GM18519 (cell line): ENCODE results near the gene XPNPEP3.

Experiments used
- ATAC-seq: cut with Tn5 transposase; IDR thresholded peaks from one replicate; pipeline ENCODE4 v1.9.1; 2021; ENCODE audit warnings: mild to moderate bottlenecking, moderate library complexity; ENCODE audit not compliant: unreplicated experiment, low FRiP score

The XPNPEP3 gene

DNA sequence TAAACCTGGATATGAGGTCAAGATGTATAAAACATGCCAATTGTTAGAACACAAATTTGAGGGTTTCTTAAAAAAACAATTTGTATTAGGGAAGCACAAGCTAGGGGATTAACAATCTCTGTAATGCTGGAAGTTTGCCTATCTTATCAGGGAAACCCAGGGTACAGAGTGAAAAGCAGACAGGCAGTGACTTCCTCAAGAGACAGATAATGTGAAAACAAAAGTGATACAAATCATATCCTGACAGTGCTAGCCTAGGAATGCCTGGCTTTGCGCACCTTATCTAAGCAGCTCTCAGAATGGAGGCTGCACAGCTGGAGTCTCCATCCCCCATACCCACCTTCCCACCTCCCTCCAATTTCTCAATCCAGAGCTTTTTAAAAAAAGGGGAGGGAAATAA lies 71.7 kb downstream of the XPNPEP3 start:
- ATAC-seq: no peak

GRCh38 chr22:40932396-40932795 lies 75.4 kb downstream of the XPNPEP3 start:
- ATAC-seq: no peak

- ATAC-seq: no peak
Measured at GRCh38 chr22:40939202-40939601, 82.3 kb downstream of the XPNPEP3 start.

GRCh38 chr22:40950962-40951794 lies 94.2 kb downstream of the XPNPEP3 start, which contains the start of gene RBX1:
Gene RBX1, plus strand, starts transcription at chr22:40951378. Its CDS starts 21 bp downstream, at chr22:40951399.
- ATAC-seq: peak; percentile 58

DNA sequence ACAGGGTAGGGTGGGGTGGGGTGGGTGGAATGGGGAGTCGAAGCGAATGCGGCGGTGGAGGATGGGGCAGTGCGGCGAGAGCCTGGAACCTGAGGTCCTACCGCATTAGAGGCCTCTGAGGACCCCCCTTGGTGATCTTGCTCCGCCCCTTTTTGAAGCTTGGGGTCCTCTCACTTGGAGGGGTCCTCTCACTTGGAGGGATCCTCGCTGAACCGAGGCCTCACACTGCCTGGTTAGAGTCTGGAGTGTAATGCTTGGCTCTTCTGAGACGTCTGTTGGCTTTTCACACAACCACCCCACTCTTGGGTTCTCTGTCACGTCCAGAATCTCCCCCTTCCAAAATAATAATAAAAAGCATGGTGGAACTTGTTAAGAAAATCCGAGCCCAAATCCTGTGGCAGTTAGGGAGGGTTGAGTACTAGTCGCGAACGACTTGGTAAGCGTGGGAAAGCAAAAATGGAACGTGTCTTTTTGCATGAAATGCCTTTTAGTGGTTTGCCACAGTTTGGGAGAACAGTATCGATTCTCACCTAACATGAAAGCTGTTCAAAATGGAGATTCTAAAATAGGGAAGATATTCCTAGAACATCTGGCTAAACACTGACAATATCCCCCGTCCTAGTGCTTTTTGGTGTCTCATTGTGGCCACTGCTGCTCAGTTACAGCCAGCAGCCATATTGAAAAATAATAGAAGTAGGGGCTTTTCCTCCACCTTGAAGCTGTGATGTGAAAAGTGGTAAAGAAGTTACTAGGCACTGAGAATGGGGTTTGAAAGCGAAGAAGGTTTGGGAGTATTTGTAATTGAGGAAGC lies 95.1 kb downstream of the XPNPEP3 start:
- ATAC-seq: peak; percentile 6

GRCh38 chr22:40953471-40953870 lies 96.5 kb downstream of the XPNPEP3 start:
- no peak for ATAC-seq

GRCh38 chr22:40954113-40954512 lies 97.2 kb downstream of the XPNPEP3 start:
- no peak for ATAC-seq

DNA sequence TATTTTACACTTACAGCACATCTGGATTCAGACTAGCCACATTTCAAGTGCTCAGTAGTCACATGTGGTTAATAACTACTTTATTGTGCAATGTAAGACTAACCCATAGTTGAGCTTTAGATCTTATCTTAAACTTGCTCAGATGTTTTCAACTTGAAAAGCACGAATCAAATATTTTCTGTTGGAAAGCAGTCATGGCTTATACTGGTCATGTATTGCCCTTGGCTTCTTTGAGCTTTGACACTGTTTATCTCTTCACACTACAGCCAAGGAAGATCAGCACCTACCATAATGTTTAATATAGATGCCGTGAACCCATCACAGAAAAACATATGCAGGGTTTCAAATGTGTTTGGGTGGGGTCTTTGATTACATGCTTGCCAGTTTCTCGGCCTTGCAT lies 98.6 kb downstream of the XPNPEP3 start:
- ATAC-seq: no peak

- no peak for ATAC-seq
Measured at GRCh38 chr22:40957601-40958000, 100.7 kb downstream of the XPNPEP3 start.

- no peak for ATAC-seq
Measured at GRCh38 chr22:40958299-40958698, 101.4 kb downstream of the XPNPEP3 start.

DNA sequence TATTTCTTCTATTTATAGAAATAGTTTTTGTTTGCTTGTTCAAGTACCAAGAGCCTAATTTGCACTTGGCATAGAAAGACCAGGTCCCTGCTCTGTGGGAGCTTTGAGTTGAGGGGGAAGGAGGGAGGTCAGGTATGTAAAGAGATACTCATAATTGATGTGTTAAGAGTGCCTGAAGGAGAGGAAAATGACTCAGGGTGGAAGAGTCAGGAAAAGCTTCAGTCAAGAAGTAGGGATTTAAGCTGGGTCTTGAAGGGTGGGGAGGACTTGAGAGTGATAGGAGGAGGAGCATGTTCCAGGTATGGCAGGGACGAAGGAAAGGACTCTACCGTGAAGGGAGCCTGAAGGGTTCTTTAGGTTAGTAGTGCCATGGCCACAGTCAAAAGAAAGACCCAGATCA lies 103.2 kb downstream of the XPNPEP3 start:
- no peak for ATAC-seq

- no peak for ATAC-seq
Measured at GRCh38 chr22:40965936-40966725, 109.2 kb downstream of the XPNPEP3 start.

DNA sequence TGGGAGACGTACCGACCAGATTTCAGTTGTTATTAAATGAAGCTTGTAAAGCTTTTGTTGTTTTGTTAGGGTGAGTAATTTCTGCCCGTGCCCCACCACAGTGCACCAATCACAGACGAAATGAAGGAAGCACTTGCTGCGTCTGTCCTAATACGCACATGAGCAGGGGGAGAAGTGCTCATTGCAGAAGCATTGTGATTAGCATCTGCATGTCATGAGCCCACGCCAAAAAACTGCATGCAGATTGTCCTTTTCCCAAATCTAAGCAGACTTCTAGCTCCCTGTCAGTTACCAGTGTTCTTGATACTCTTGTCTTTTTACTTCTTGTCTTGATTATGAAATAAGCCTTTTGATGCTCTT lies 109.8 kb downstream of the XPNPEP3 start:
- no peak for ATAC-seq

DNA sequence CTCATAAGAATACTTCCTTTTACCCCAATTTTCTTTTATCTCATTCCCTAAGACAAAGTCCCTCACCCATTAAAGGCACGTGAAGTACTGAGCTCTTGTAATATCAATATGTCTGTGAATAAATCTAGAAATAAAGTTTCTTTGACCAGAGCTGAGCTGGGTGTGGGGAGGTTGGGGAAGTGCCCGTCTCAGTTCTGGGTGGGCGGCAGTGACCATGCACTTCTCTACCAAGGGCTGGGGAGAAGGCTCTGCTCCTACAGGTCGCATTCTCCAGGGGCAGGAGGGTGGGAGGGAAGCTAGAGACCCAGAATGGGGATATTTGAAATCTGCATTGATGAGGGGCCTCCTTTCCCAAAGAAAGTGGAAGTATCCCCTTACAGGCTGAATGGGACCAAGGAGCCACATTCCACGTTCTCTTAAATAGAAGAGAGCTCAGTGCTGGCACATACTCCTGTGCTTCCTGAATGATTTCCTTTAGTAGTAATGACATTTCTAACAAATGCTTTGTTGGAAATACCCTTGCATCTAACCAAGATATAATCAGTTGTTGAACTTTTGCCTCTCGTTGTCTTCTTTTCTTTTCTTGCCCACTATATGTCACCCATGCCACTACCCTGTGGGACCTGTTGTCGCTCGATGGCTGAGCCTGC lies 110.3 kb downstream of the XPNPEP3 start:
- ATAC-seq: no peak

- no peak for ATAC-seq
Measured at GRCh38 chr22:40972587-40972986, 115.6 kb downstream of the XPNPEP3 start.

- ATAC-seq: no peak
Measured at GRCh38 chr22:40973144-40973543, 116.2 kb downstream of the XPNPEP3 start.

DNA sequence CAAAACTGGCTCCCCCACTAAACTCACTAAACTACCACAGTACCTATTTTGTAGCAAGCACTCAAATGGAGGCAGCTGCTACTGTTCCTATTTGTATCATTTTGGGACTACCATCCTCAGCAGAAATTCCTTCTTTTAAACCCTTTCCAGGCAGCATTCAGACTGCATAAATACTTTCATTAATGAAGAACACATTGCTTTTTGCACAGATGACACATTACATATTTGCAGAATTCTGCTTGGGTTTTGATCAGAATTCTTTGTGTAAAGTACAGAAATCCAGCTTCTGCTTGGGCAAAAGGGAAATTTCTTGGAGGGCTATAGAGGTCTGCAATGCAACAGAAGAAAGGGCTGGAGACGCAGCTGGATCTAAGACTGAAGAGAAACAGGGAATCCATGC lies 118.4 kb downstream of the XPNPEP3 start:
- no peak for ATAC-seq

DNA sequence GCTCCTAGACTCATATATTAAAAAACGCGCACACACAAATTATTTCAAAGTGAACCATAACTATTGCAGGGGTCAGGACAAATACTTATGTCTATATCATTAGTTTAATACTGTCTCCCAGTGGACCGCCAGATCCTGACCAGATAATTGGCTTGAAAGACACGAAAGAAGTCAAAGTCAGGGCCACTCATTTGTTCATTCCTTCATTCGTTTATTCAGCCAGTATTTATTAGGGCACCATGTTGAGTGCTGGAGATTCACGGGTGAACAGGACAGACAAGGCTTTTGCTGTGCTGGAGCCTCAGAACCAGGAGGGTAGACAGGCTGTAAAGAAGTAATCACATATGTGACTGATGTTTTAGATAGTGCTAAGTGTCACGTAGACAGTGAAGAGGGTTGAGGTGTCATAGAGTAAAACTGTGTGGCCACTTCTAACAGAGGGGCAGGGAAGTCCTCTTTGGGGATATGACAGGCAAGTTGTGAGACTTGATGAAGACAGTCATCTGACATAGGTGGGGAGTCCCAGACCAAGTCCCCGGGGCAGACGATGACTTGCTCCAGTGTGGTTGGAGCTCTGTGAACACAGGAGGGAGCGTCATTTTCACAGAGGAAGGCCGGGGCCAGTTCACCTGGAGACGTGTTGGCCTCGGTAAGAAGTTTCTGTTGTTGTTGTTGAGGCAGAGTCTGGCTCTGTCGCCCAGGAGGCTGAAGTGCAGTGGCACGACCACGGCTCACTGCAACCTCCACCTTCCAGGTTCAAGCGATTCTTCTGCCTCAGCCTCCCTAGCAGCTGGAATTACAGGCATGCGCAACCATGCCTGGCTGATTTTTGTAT lies 120.1 kb downstream of the XPNPEP3 start:
- no peak for ATAC-seq

GRCh38 chr22:40979198-40979597 lies 122.2 kb downstream of the XPNPEP3 start:
- ATAC-seq: no peak

DNA sequence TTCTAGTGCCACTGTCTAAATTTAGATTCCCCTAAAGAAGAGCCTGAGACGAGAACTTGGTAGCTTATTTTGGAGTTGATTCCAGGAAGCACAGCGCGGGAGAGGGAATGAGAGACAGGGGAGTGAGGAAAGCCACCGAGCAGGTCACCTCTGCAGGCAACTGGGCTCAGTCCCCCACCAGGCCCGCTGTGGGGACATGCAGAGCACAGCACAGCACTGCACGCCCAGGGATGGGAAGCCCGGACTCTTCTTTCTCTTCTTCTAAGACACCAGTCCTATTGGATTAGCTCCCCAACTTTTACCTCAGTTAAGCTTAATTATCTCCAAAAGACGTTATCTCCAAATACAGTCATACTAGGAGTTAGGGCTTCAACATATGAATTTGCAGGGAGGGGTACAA lies 122.9 kb downstream of the XPNPEP3 start:
- ATAC-seq: no peak
